BLaER1 (cell line): Measurements from ENCODE around the gene FMNL3.
A peak's percentile ranks its signal among the peaks of the same experiment; 100 is the strongest.

Experiments used
- H3K27ac ChIP-seq: shearing (Covaris generic); formaldehyde crosslinking; 2 replicates; pipeline ENCODE4 v1.8.1; 2022
- H3K27me3 ChIP-seq: shearing (Covaris generic); formaldehyde crosslinking; 2 replicates; pipeline ENCODE4 v1.8.1; 2022
- H3K36me3 ChIP-seq: shearing (Covaris generic); formaldehyde crosslinking; 2 replicates; pipeline ENCODE4 v1.8.1; 2022
- H3K4me1 ChIP-seq: shearing (Covaris generic); formaldehyde crosslinking; 2 replicates; pipeline ENCODE4 v1.8.1; 2022
- H3K4me2 ChIP-seq: shearing (Covaris generic); formaldehyde crosslinking; 2 replicates; pipeline ENCODE4 v1.8.1; 2022
- H3K4me3 ChIP-seq: shearing (Covaris generic); formaldehyde crosslinking; 2 replicates; pipeline ENCODE4 v1.8.1; 2022
- H3K9ac ChIP-seq: shearing (Covaris generic); formaldehyde crosslinking; 2 replicates; pipeline ENCODE4 v1.8.1; 2022
- H3K9me3 ChIP-seq: shearing (Covaris generic); formaldehyde crosslinking; 2 replicates; pipeline ENCODE4 v1.8.1; 2022
- H4K20me1 ChIP-seq: shearing (Covaris generic); formaldehyde crosslinking; 2 replicates; pipeline ENCODE4 v1.8.1; 2022
- Cebpa-rat ChIP-seq: shearing (Covaris generic); IDR thresholded peaks from 2 replicates; pipeline ENCODE4 v1.8.1; 2022

The FMNL3 gene

GRCh38 chr12:49706351-49707127 lies 666 bp downstream of the FMNL3 start:
- TF ChIP-seq Cebpa-rat: no peak
- no peaks in the 10 kb centered on the region for H3K9me3 ChIP-seq
- H3K27ac ChIP-seq: peak overlapping the region; percentile 92
- no peaks in the 10 kb centered on the region for H3K36me3 ChIP-seq
- peak overlapping the region; percentile 90 for H3K4me3 ChIP-seq
- H3K9ac ChIP-seq: peak overlapping the region; percentile 91
- peaks cover 64% of the 10 kb centered on the region for H3K4me1 ChIP-seq
- H3K27me3 ChIP-seq: no peaks in the 10 kb centered on the region
- peak overlapping the region; percentile 85 for H3K4me2 ChIP-seq
- peaks cover 40% of the 10 kb centered on the region for H4K20me1 ChIP-seq

- Histone ChIP-seq H3K4me1 (peaks cover 70% of the 10 kb centered on the region), H3K4me2 (peak overlapping the region; percentile 85), H4K20me1 (peaks cover 40% of the 10 kb centered on the region), H3K36me3 (no peaks in the 10 kb centered on the region), H3K4me3 (peak overlapping the region; percentile 90), H3K27me3 (no peaks in the 10 kb centered on the region), H3K9ac (peak overlapping the region; percentile 91), H3K27ac (peak overlapping the region; percentile 42; the same call in 1 of the 2 replicates), H3K9me3 (no peaks in the 10 kb centered on the region)
- TF ChIP-seq Cebpa-rat: no peak
Observed at GRCh38 chr12:49705479-49706134, 1.6 kb downstream of the FMNL3 start.

- Histone ChIP-seq H3K9ac (peak overlapping the region; percentile 2; the same call in 1 of the 2 replicates), H3K36me3 (no peaks in the 10 kb centered on the region), H4K20me1 (peaks cover 45% of the 10 kb centered on the region), H3K4me1 (peaks cover 81% of the 10 kb centered on the region), H3K27me3 (no peaks in the 10 kb centered on the region), H3K9me3 (no peaks in the 10 kb centered on the region), H3K27ac (no peak overlapping the region; the same call in 1 of the 2 replicates), H3K4me2 (peak overlapping the region; percentile 85), H3K4me3 (no peak overlapping the region)
- no peak for TF ChIP-seq Cebpa-rat
Observed at GRCh38 chr12:49703647-49704137, 3.5 kb downstream of the FMNL3 start.

- no peaks in the 10 kb centered on the region for H3K9me3 ChIP-seq
- H3K27me3 ChIP-seq: no peaks in the 10 kb centered on the region
- H3K4me2 ChIP-seq: peak overlapping the region; percentile 85
- H3K4me3 ChIP-seq: no peak overlapping the region
- peak overlapping the region; percentile 2 for H3K9ac ChIP-seq
- H3K36me3 ChIP-seq: no peaks in the 10 kb centered on the region
- peaks cover 54% of the 10 kb centered on the region for H4K20me1 ChIP-seq
- peaks cover 86% of the 10 kb centered on the region for H3K4me1 ChIP-seq
- TF ChIP-seq Cebpa-rat: no peak
- peak overlapping the region; percentile 54; the same call in 1 of the 2 replicates for H3K27ac ChIP-seq
Observed at GRCh38 chr12:49702676-49703215, 4.5 kb downstream of the FMNL3 start.

GRCh38 chr12:49702009-49702408 lies 5.2 kb downstream of the FMNL3 start:
- H3K4me2 ChIP-seq: peak overlapping the region; percentile 85
- 0 out of 2 replicates have a peak overlapping the region, but pooled peaks have one; percentile 2 for H3K27ac ChIP-seq
- H3K4me3 ChIP-seq: no peak overlapping the region
- peaks cover 62% of the 10 kb centered on the region for H4K20me1 ChIP-seq
- TF ChIP-seq Cebpa-rat: no peak
- H3K9ac ChIP-seq: no peak overlapping the region
- H3K9me3 ChIP-seq: no peaks in the 10 kb centered on the region
- H3K36me3 ChIP-seq: no peaks in the 10 kb centered on the region
- peaks cover 93% of the 10 kb centered on the region for H3K4me1 ChIP-seq
- H3K27me3 ChIP-seq: no peaks in the 10 kb centered on the region

- no peaks in the 10 kb centered on the region for H3K9me3 ChIP-seq
- peak overlapping the region; percentile 49; the same call in 1 of the 2 replicates for H3K4me3 ChIP-seq
- no peak; the same call in 1 of the 2 replicates for TF ChIP-seq Cebpa-rat
- peak overlapping the region; percentile 65 for H3K27ac ChIP-seq
- no peaks in the 10 kb centered on the region for H3K36me3 ChIP-seq
- H3K27me3 ChIP-seq: no peaks in the 10 kb centered on the region
- peaks cover 54% of the 10 kb centered on the region for H4K20me1 ChIP-seq
- peaks cover 75% of the 10 kb centered on the region for H3K4me1 ChIP-seq
- H3K9ac ChIP-seq: peak overlapping the region; percentile 26; the same call in 1 of the 2 replicates
- peak overlapping the region; percentile 89 for H3K4me2 ChIP-seq
Observed at GRCh38 chr12:49698619-49699545, 8.3 kb downstream of the FMNL3 start.

- Histone ChIP-seq H3K4me1 (peaks cover 72% of the 10 kb centered on the region), H3K27me3 (no peaks in the 10 kb centered on the region), H3K4me2 (peak overlapping the region; percentile 89), H3K9ac (no peak overlapping the region), H3K27ac (no peak overlapping the region), H3K9me3 (no peaks in the 10 kb centered on the region), H4K20me1 (peaks cover 44% of the 10 kb centered on the region), H3K36me3 (no peaks in the 10 kb centered on the region), H3K4me3 (no peak overlapping the region)
- TF ChIP-seq Cebpa-rat: no peak
Observed at GRCh38 chr12:49697808-49698207, 9.4 kb downstream of the FMNL3 start.

- Histone ChIP-seq H4K20me1 (peaks cover 36% of the 10 kb centered on the region), H3K27ac (no peak overlapping the region), H3K4me3 (no peak overlapping the region), H3K9me3 (no peaks in the 10 kb centered on the region), H3K4me2 (peak overlapping the region; percentile 89), H3K9ac (no peak overlapping the region), H3K4me1 (peaks cover 65% of the 10 kb centered on the region), H3K27me3 (no peaks in the 10 kb centered on the region), H3K36me3 (no peaks in the 10 kb centered on the region)
- TF ChIP-seq Cebpa-rat: no peak
Observed at GRCh38 chr12:49696723-49697122, 10.5 kb downstream of the FMNL3 start.

GRCh38 chr12:49693931-49694444 lies 13.2 kb downstream of the FMNL3 start:
- no peaks in the 10 kb centered on the region for H3K9me3 ChIP-seq
- no peak for TF ChIP-seq Cebpa-rat
- no peaks in the 10 kb centered on the region for H3K27me3 ChIP-seq
- H3K4me3 ChIP-seq: no peak overlapping the region
- no peaks in the 10 kb centered on the region for H3K36me3 ChIP-seq
- H3K27ac ChIP-seq: no peak overlapping the region
- H4K20me1 ChIP-seq: peaks cover 42% of the 10 kb centered on the region
- H3K4me2 ChIP-seq: no peak overlapping the region
- no peak overlapping the region for H3K9ac ChIP-seq
- peaks cover 53% of the 10 kb centered on the region for H3K4me1 ChIP-seq
